Measurements from ENCODE around the gene MRPL57.

DNA sequence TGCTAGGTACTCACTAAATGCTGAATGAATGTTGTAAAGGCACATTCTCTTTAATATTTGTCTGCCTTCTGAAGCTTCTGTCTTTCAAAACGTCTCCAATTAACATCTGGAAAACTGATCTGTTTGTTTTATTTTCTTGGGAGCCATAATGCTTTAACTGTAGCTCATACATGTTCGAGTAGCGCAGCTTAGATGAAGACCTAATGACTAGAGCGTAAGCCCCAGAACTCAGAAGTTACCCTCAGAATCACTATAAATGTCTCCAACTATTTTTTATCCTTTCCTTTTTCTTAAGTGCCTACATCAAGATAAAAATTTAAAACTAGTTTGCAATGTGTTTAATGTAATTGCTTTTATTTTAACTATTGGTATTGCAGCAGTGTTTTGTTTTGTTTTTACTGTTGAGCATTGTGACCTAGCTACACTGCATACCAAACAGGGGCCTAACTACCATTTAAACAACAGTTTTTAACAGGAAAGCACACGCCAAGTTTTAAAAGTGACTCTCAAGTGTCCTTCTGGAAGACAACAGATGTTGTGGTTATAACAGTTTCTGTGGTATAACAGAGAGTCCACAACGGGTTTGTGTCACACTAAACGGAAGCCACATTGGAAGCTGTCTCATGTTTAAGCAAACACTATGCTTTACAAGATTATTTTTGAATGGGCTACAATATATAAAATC lies 42.0 kb downstream of the MRPL57 start:
- TF ChIP-seq CTCF (IDR thresholded peaks at IDR 0.05; ENCODE audit: control extremely low read depth in 1 of 3, insufficient read depth in 1 of 3, low read depth in 1 of 3, low read length in 3 of 3) (no peak), POLR2A (IDR thresholded peaks at IDR 0.05; ENCODE audit: control extremely low read depth in 1 of 2, low read depth in 2 of 2, low read length in 2 of 2) (no peak), MAX (IDR thresholded peaks at IDR 0.05) (no peak), EP300 (IDR thresholded peaks at IDR 0.05; ENCODE audit: borderline replicate concordance in 1 of 2, low read depth in 2 of 2, low read length in 2 of 2) (no peak), CHD2 (IDR thresholded peaks at IDR 0.05; ENCODE audit: low read length) (no peak), JUND (IDR thresholded peaks at IDR 0.05; ENCODE audit: low read length) (no peak), SP2 (IDR thresholded peaks at IDR 0.05; ENCODE audit: low read length) (no peak), CEBPB (IDR thresholded peaks at IDR 0.05; ENCODE audit: low read depth, low read length) (no peak)

Data from H1 (cell line).